Left colon (tissue), 2 donors: Measurements from ENCODE around the gene KRTAP12-3. TPM values are rescaled to one million over a fixed set of nuclear protein-coding genes. Genes with fewer than 3 reads are reported as not detected.
"Not testable (repeated sequence)": the region's sequence is repeated elsewhere in the genome, so short reads cannot be mapped to it uniquely, and the experiment has no call there.

Experiments used
- ATAC-seq: fragments of 200-7000 bp; cut with Tn5 transposase; one replicate; pipeline ENCODE4 v1.9.1; 2020; ENCODE audit warnings: mild to moderate bottlenecking, moderate library complexity
- DNase-seq, 2 donors: peaks; one replicate each; pipeline ENCODE4 v3.0.0-alpha.2; 2020
- intact Hi-C, 2 donors: fragments of 100-400 bp; cut with DNase I in 1 of 2; cut with micrococcal nuclease in 1 of 2; formaldehyde crosslinking; loops; one replicate each; pipeline versions ENCODE4 v1.11.2 to v1.14.0; 2022; cut with DNase I, micrococcal nuclease
- total RNA-seq, 2 donors: library from RNA; stranded (reverse); fragmentation: NEBNext Ultra II Directional; extraction: Animal tissue kit (Norgen Biotek cat#: 25700); gene quantifications; one replicate each; pipeline ENCODE4 v1.2.1, GENCODE V29; 2021
- donor health status: DM: no; HTN: no; CAD: no.
- donor health status: DM: yes; HTN: yes; CAD: no.

The KRTAP12-3 gene
- total RNA-seq, 2 donors from 2014 or later = not detected

DNA sequence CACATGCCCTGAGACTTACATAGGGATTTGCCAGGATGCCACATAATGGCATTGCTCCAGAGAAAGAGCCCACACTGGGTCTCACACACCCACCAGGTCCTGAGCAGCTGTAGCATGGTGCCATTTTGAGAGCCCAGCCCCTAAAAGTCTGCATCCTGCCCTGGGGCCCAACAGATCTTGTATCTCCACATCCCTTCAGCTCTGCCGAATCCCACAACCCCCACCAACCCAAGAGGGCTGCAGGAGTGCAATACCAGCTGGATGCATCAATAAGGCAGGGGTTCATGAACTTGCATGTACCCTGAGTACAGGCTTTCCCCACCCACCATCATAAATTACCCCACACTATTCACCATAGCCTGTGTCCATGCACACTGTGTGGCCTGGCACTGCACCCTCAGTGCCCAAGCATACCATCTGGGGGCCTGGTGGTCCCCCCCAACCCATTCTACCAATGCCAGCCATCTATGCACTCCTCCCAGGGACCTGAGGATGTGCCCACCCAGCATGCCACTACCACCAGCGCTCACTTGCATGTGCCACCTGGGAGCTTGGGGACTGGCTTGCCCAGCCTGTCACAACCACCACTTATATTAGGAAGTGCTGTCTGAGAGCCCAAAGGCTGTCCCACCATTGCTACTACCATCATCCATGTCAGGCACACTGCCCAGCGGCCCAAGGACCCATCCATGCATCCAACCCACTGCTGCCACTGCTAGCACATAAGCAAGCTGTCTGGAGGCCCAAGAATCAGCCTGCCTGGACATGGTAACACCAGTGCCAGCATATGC lies 13.1 kb downstream of the KRTAP12-3 start:
- no peak for DNase-seq
- intact Hi-C loops = no loop called here

DNA sequence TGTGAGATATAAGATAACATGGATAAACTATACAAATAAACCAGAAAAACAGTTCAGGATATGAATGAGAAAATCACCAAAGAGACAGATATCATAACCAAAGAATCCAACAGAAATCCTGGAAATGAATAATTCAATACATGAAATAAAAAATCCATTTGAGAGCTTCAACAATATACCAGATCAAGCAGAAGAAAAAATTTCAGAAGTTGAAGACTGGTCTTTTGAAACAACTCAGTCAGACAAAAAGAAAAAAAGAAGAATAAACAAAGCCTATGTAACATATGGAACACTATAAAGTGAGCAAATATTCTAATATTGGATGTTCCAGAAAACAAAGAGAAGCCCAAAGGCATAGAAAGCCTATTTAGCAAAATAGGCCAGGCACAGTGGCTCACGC lies 14.2 kb downstream of the KRTAP12-3 start:
- DNase-seq (no peak), ATAC-seq (no peak)
- intact Hi-C loops = no loop called here

More for the DNA sequence above, 13.1 kb downstream of the KRTAP12-3 start:
- no peak for ATAC-seq

DNA sequence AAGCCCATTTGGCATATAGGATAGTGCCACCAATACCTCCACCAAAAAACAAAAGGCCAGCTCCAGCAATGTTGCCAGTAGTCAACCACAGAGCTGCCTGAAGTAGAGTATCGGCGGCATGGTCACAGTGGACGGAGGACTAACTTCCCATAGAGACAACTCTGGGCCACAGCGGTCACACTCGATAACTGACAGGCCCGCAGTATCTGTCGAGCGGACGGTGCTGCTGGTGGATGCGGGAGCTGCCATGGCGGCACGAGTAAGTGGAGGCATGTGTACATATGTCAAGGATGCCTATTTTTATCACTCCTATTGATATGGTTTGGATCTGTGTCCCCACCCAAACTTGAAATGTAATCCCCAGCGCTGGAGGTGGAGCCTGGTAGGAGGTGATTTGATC lies 20.1 kb downstream of the KRTAP12-3 start:
- intact Hi-C loops = no loop called here
- DNase-seq (no peak), ATAC-seq (no peak)

DNA sequence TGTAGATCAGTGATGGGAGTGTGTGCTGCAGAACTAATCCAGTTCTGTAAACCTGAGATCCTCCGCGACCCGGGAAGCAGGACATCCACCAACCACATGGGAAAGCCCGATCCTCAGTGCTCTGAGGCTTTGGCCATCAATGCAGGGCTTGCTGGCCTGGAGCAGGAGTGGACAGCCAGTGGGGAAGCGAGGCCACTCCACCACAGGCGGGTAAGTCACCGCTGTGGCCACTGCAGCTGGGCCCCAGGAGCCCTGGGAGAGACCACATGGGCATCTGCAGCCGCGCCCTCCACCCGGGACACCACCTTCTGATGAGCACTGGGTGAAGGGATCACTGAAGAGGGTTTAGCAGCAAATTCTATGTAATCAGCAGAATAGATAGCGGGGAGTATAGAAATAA lies 23.4 kb downstream of the KRTAP12-3 start:
- intact Hi-C loops = no loop called here
- ATAC-seq = no peak
- no peak for DNase-seq

DNA sequence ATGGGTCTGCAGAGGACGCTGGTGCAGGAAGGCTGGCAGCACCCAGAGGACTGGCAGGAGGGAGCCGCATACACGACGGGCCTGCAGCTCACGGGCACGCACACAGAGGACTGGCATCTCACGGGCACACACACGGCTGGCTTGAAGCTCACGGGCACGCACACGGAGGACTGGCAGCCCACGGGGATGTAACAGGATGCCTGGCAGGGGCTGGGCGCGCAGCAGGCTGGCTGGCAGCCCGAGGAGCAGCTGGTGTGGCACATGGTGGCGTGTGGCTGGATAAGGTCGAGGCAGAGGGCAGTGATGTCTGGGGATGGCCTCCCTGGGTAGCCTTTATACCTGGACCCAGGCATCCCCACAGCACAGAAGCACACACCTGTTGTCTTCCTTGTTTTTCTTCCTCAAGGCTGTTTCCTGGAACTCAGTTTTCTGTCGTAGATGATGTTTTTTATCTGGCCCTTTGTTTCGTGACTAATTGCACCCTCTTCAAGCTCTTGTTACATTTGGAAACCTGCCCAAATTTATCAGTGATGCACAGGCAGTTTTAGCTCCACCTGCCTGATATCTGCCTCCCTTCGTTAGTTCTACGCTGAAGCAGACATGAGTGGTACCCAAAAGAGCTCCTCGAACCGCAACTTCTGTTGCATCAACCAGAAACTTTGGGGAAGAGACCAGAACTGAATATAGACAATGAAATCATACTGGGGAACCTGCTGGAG lies 24.3 kb downstream of the KRTAP12-3 start, which contains the start of gene KRTAP12-1:
KRTAP12-1 (minus strand) TSS at position 303 of the 719 bp plus-strand sequence; CDS start at position 263, 40 bp downstream.
- intact Hi-C loops = no loop called here
- ATAC-seq = no peak
- no peak for DNase-seq

DNA sequence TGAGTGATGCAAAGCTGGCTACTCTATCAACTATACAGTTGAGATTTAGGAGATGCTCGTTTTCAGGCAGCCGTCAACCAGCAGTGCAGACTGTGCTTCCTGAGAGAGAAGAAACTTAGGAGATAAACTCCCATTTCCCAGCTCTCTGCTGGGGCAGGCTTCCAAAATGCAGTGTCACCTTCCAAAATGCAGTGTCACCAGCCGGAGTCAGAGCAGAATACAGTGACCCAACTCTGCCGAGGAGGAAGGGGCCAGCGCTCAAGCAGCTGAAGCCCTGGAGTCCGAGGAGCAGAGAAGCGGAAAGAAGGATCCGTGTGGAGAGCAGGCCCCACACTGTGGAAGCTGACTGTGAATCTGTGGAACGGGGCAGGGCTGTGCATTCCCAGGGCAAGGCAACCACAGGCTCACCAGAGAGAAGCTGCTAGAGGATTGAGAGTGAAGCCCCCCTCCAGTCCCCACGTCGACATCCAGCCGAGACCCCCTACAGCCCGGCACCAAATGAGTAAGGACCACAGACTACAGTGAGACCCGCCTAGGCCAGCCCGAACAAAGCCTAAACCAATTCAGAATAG lies 24.9 kb downstream of the KRTAP12-3 start:
- intact Hi-C loops = no loop called here
- ATAC-seq (no peak), DNase-seq (no peak)

DNA sequence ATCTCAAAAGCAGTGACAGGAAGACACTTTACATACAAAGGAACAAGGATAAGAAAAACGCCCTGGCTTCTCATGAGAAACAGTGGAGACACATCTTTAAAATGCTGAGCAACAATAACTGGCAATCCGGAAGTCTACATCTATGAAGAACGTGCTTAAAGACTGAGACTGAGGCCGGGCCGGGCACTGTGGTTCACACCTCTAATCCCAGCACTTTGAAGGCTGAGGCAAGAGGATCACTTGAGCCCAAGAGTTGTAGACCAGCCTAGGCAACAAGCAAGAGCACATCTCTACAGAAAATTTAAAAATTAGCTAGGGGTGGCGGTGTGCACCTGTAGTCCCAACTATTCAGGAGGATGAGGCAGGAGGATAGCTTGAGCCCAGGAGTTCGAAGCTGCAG lies 26.3 kb downstream of the KRTAP12-3 start:
- DNase-seq (no peak), ATAC-seq (no peak)
- intact Hi-C loops = no loop called here

DNA sequence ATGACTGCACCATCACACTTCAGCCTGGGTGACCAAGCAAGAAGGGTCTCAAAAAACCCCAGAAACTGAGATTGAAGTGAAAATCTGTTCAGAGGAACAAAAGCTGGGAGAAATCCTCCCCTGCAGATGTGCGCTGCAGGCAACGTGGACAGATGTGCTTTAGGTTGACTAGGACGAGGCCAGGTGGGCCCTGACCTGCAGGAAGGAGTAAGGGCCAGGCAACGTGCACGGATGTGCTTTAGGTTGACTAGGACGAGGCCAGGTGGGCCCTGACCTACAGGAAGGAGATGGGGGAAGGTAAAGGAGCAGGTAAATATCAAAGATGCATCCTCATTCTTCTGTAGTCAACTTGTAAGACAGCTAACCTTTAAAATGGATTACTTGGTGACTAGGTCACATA lies 26.8 kb downstream of the KRTAP12-3 start:
- no peak for ATAC-seq
- intact Hi-C loops = no loop called here

DNA sequence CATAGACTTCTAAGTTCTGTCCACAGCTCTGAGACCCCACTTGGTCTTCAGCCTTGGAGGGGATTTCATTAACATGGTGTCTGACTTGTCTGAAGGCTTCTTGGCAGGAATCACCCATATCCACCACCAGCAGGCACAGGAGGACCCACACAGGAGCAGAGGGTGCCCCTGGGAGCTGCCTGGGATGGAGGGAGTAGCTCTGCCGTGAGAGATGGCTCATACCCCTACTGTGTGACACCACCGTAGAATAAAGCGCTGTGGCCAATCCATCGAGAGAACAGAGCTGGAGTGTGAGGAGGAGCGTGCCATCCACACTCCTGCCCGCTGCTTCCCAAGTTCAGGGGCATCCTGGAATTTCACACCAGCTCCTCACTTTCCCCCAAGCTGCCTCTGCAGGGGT lies 27.3 kb downstream of the KRTAP12-3 start:
- ATAC-seq, intact Hi-C loops, DNase-seq: not testable (repeated sequence)

More for the DNA sequence above, 26.8 kb downstream of the KRTAP12-3 start:
- no peak for DNase-seq

DNA sequence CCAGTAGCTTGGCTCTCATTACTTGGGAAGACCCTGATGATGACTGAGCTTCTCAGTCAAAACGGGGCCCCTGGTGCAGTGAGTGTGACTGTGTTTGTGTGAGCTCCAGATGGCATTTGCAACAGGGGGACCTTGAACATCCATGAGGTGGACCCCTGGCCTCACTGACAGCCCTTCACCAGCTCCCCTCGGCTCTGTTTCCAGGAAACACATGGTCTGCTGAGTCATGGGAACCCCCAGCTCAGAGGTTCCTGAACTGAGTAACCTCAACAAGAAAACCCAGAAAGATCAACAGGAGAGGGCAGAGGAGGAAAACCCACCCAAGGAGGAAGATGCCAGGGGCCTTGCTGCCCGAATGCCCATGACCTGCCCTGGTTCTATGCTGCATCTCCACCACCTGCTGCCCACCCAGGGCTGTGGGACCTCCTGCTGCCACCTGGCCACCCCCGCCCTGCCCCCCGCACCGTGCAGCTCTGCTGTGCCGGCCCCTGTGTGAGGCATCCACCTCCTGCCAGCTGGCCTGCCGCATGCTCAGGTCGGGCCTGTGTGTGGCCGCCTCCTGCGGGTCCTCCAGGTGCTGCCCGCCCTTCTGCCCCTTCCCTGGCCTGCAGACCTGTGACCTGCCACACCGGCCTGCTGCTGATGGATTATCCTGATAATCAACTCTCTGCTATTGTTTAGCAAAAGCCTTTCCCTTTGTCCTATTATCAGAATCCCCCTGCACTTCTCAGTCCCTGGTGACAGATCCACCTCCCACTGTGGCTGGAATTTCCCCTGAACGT lies 28.5 kb downstream of the KRTAP12-3 start:
- intact Hi-C loops = no loop called here
- DNase-seq (no peak), ATAC-seq (no peak)

DNA sequence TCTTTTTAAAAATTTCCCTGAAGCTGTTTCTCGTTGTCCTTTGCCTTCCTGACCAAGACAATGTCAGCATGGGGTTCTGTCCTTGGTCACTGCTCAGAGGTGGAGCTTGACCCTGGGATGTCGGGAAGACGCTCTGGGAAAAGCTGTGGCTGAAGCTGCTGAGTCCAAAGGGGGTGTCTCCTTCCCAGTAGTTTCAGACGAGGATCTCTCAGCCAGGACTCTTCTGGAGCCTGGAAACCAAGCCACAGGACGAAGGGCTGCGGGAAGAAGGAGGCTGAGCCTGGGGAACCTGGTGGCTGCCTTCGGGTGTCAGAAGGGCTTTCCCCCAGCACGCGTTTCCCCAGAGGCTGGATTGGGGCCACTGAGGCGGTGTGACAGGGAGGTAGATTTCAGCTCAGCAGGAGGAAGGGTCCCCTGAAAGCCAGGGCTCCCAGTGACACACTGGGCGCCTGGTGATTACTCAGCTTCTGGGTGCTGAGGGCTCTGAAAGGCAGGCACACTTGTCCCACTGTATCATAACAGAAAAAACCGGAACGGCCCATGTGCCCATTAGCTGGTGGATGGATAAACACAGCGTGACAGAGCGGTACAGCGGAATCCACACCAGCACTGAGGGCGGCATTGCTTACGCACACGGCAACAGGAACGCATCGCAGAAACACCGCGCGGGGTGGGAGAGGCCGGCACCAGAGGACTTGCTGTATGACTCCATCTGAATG lies 29.3 kb downstream of the KRTAP12-3 start:
- DNase-seq = no peak
- ATAC-seq = no peak

DNA sequence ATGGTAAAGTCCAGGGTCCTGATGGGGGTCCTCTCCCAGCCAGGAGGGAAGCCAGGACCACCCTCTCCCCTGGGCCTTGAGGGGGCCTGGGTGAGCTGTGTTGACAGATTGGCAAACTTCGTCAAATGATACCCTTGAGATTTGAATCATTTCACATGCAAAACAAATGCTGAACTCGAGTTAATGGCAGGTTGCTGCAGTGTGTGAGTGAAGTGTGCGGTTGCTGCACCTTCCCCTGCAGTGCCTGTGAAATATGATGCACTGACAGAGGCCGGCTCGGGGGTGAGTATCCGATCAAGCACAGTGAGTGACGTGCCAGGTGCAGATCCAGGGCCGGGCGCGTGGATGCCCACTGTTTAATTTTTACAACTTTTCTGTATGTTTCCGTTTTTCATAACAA lies 29.9 kb downstream of the KRTAP12-3 start:
- ATAC-seq (no peak), DNase-seq (no peak)
- intact Hi-C loops = no loop called here

More for the DNA sequence above, 29.3 kb downstream of the KRTAP12-3 start:
- intact Hi-C loops = no loop called here

DNA sequence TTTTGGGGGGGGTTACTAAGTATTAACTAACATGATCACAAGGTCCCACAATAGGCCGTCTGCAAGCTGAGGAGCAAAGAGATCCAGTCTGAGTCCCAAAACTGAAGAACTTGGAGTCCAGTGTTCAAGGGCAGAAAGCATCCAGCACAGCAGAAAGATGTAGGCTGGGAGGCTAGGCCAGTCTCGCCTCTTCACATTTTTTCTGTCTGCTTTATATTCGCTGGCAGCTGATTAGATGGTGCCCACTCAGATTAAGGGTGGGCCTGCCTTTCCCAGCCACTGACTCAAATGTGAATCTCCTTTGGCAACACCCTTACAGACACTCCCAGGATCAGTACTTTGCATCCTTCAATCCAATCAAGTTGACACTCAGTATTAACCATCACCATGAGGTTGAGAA lies 32.0 kb downstream of the KRTAP12-3 start:
- intact Hi-C loops, DNase-seq, ATAC-seq: not testable (repeated sequence)

DNA sequence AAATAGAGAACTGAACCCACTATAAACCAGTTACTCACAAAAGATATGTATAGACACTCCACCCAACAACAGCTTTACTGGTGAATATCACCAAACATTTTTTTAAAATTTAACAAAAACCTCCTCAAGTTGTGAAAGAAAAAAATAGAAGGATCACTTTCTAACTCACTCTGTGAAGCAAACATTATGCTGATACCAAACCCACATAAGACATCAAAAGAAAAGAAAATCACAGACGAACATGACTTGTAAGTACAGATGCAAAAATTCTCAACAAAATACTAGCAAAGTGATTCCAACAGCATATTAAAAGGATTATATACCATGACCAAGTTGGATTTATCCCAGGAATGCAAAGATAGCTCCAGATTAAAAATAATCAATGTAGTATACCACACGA lies 34.0 kb downstream of the KRTAP12-3 start:
- ATAC-seq = no peak
- intact Hi-C loops = no loop called here
- no peak for DNase-seq

DNA sequence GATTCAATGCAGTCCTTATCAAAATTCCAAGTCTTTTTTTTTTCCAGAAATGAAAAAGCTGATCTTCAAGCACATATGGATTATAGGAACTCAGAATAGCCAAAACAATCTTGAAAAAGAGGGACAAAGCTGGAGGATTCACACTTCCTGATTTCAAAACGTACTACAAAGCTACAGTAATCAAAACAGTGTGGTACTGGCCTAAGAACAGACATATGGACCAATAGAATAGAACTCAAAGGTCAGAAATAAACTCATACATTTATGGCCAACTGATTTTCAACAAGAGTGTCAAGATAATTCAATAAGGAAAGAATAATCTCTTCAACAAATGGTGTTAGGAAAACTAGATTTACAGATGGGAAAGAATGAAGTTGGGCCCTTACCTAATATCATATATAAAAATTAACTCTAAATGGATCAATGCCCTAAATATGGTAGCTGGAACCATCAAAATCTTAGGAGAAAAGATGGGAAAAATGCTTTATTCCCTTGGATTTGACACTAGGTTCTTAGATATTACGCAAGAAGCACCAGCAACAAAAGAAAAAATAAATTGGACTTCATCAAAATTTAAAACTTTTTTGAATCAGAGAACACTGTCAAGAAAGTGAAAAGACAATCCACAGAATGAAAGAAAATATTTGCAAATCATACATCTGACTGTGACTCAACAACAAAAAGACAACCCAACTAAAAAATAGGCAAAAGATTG lies 35.2 kb downstream of the KRTAP12-3 start:
- no peak for ATAC-seq
- intact Hi-C loops = no loop called here
- DNase-seq = no peak

DNA sequence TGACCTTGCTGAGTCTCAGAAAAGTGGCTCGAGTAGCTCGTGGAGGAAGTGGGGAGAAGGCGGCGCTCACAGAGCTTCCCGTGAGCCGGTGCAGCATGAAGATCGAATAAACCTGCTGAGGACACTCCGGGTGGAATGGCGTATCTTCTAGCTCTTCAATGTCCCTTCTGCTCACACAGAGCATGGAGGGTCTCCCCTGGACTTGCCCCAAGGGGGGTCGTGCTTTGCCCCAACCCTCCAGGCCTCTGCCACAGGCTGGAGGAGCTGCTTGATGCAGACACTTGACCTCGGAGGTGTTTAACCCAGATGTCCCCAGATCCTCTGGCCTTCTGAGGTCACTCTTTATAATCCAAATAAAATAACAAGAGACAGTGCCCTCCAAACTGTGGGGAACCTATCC lies 37.0 kb downstream of the KRTAP12-3 start:
- no peak for ATAC-seq
- intact Hi-C loops = no loop called here
- no peak for DNase-seq

DNA sequence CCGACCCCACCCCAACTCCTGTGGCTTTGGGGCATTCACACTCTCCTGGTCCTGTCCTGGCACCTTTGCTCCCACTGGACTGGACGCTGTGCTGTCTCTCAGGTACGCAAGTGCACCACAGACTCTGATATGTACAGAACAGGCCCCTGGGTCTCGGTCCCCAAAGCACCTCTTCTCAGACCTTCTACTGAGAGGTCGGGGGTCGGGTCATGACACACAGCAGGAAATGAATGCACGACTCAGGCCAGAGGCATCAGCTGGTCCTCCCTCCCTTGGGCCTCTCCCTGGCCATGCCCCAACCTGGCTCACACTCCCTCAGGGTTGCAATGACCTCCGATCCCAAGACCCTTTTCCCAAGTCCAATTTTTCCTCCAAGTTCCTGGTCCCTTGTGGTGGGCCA lies 37.5 kb downstream of the KRTAP12-3 start:
- DNase-seq = no peak
- intact Hi-C loops = no loop called here

DNA sequence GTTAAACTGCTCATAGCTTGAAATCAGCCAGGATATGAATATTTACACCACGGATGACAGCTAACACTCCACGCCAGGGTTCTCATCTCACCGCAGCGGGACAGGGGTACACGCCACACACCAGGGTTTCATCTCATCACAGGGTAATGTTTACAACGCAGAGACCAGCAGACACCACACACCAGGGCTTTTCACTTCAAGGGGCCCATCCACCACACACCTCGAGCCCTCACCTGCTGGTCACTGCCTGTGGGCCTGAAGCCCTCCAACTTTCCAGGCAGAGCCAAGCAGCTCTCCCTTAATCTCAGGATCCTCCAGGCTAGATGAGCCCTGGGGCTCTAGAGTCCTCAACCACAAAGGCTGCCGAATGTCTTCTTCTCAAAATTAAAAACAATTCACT lies 37.9 kb downstream of the KRTAP12-3 start:
- DNase-seq (no peak), ATAC-seq (no peak)
- intact Hi-C loops = no loop called here

More for the DNA sequence above, 37.5 kb downstream of the KRTAP12-3 start:
- no peak for ATAC-seq
